SK-N-SH (cell line): ENCODE measurements around the gene ZNF214. TPM values are rescaled to one million over a fixed set of nuclear protein-coding genes. Genes with fewer than 3 reads are reported as not detected.

ENCODE experiments used
- CTCF ChIA-PET: fragments of 300-600, 350-600 bp; formaldehyde crosslinking; extraction: SDS; loops from one replicate; lab custom pipeline; 2021; lab: Yijun Ruan, JAX
- POLR2A ChIA-PET: fragments of 350-600 bp; sonication (Branson Sonifier 250); formaldehyde crosslinking; extraction: SDS; loops from one replicate; lab custom pipeline; 2020; ENCODE audit warnings: antibody characterized with exemption, inconsistent platforms; lab: Yijun Ruan, JAX
- DNase-seq: peaks from one replicate; pipeline ENCODE4 v3.0.0; 2012
- H2AFZ ChIP-seq: fragments of 200-600 bp; sonication (generic); 2 replicates; pipeline ENCODE4 v1.8.1; 2016; ENCODE audit warnings: antibody characterized with exemption, mild to moderate bottlenecking, low read depth
- H3F3A ChIP-seq: fragments of 200-600 bp; sonication (generic); replicated peaks from 2 replicates; pipeline ENCODE3; 2016; ENCODE audit warnings: antibody characterized with exemption, mild to moderate bottlenecking; ENCODE audit not compliant: insufficient read depth
- H3K27ac ChIP-seq, 2 experiments: fragments of 200-500 bp in 1 of 2; fragments of 200-600 bp in 1 of 2; sonication (Bioruptor generic) in 1 of 2; sonication (generic), shearing (Covaris generic) in 1 of 2; 2 replicates each; pipeline versions ENCODE4 v1.5.1 to v1.6.1; 2014 to 2016; ENCODE audit warnings: low read depth in 2 of 2, inconsistent platforms in 1 of 2, low read length in 1 of 2, mild to moderate bottlenecking in 1 of 2, mixed read lengths in 1 of 2
- H3K27me3 ChIP-seq: fragments of 200-600 bp; sonication (generic), shearing (Covaris generic); 2 replicates; pipeline ENCODE4 v1.6.1; 2016; ENCODE audit warnings: mixed run types; ENCODE audit not compliant: insufficient read depth
- H3K36me3 ChIP-seq, 2 experiments: fragments of 200-500 bp in 1 of 2; fragments of 200-600 bp in 1 of 2; sonication (Bioruptor generic) in 1 of 2; sonication (generic) in 1 of 2; replicated peaks in 1 of 2; 2 replicates each; pipeline versions ENCODE3 to v1.5.1; 2014 to 2016; ENCODE audit warnings: low read length in 1 of 2, mild to moderate bottlenecking in 1 of 2; ENCODE audit not compliant: insufficient read depth in 2 of 2, control insufficient read depth in 1 of 2
- H3K4me1 ChIP-seq, 2 experiments: fragments of 200-500 bp in 1 of 2; fragments of 200-600 bp in 1 of 2; sonication (Bioruptor generic) in 1 of 2; sonication (generic), shearing (Covaris generic) in 1 of 2; 2 replicates each; pipeline versions ENCODE4 v1.5.1 to v1.6.1; 2014 to 2016; ENCODE audit warnings: low read depth in 1 of 2, low read length in 1 of 2, mixed run types in 1 of 2; ENCODE audit not compliant: insufficient read depth in 2 of 2, control insufficient read depth in 1 of 2
- H3K4me2 ChIP-seq: fragments of 200-600 bp; sonication (generic), shearing (Covaris generic); 2 replicates; pipeline ENCODE4 v1.6.1; 2017; ENCODE audit warnings: mixed run types
- H3K4me3 ChIP-seq, 2 experiments: fragments of 200-500 bp in 1 of 2; fragments of 200-600 bp in 1 of 2; sonication (Bioruptor generic) in 1 of 2; sonication (generic), shearing (Covaris generic) in 1 of 2; 2 replicates each; pipeline versions ENCODE4 v1.5.1 to v1.8.1; 2014 to 2016; ENCODE audit warnings: low read depth in 2 of 2, inconsistent platforms in 1 of 2, low read length in 1 of 2, mild to moderate bottlenecking in 1 of 2, mixed read lengths in 1 of 2, moderate library complexity in 1 of 2
- H3K79me2 ChIP-seq: fragments of 200-600 bp; sonication (generic); 2 replicates; pipeline ENCODE4 v1.8.1; 2017; ENCODE audit warnings: mild to moderate bottlenecking; ENCODE audit not compliant: insufficient read depth
- H3K9ac ChIP-seq: fragments of 200-600 bp; sonication (generic); 2 replicates; pipeline ENCODE4 v1.6.1; 2017; ENCODE audit warnings: mixed run types
- H3K9me2 ChIP-seq: fragments of 200-600 bp; sonication (generic); 2 replicates; pipeline ENCODE4 v1.6.1; 2017; ENCODE audit warnings: mixed run types
- H3K9me3 ChIP-seq: fragments of 200-600 bp; sonication (generic); 2 replicates; pipeline ENCODE4 v1.6.1; 2017; ENCODE audit warnings: mixed run types, mild to moderate bottlenecking, moderate library complexity
- H4K20me1 ChIP-seq: fragments of 200-600 bp; sonication (generic); 2 replicates; pipeline ENCODE4 v1.6.1; 2017; ENCODE audit warnings: mild to moderate bottlenecking, mixed run types; ENCODE audit not compliant: insufficient read depth
- ELF1 ChIP-seq: IDR thresholded peaks from 2 replicates; pipeline ENCODE4 v1.4.0; 2012
- EZH2phosphoT487 ChIP-seq: fragments of 200-600 bp; sonication (generic); IDR thresholded peaks from 2 replicates; pipeline ENCODE4 v1.6.1; 2017; ENCODE audit warnings: low read depth, mixed run types, mild to moderate bottlenecking, antibody characterized with exemption, moderate library complexity, borderline replicate concordance
- FOSL2 ChIP-seq: IDR thresholded peaks from 2 replicates; pipeline ENCODE4 v1.4.0; 2012; ENCODE audit warnings: low read depth, mild to moderate bottlenecking, moderate library complexity, borderline replicate concordance
- GABPA ChIP-seq: IDR thresholded peaks from 2 replicates; pipeline ENCODE4 v1.4.0; 2012; ENCODE audit warnings: low read depth, mild to moderate bottlenecking
- JUND ChIP-seq: IDR thresholded peaks from 2 replicates; pipeline ENCODE4 v1.4.0; 2012
- MAX ChIP-seq: IDR thresholded peaks from 2 replicates; pipeline ENCODE4 v1.4.0; 2012; ENCODE audit warnings: low read depth
- MEF2A ChIP-seq: IDR thresholded peaks from 2 replicates; pipeline ENCODE4 v1.4.0; 2012; ENCODE audit warnings: low read depth, borderline replicate concordance
- POLR2AphosphoS5 ChIP-seq: IDR thresholded peaks from 2 replicates; pipeline ENCODE4 v1.6.1; 2012; ENCODE audit warnings: low read depth, low read length
- REST ChIP-seq: IDR thresholded peaks from 2 replicates; pipeline ENCODE4 v1.6.1; 2012; ENCODE audit warnings: mild to moderate bottlenecking, low read depth, low read length, moderate library complexity
- RFX5 ChIP-seq: IDR thresholded peaks from 2 replicates; pipeline ENCODE4 v1.6.1; 2012; ENCODE audit warnings: mild to moderate bottlenecking, improper control_type of control experiment, low read length
- SMC3 ChIP-seq: IDR thresholded peaks from 2 replicates; pipeline ENCODE4 v1.6.1; 2012; ENCODE audit warnings: low read depth, low read length, improper control_type of control experiment
- TCF12 ChIP-seq: IDR thresholded peaks from 2 replicates; pipeline ENCODE4 v1.4.0; 2012
- YY1 ChIP-seq: IDR thresholded peaks from 2 replicates; pipeline ENCODE4 v1.4.0; 2012; ENCODE audit warnings: low read depth, mild to moderate bottlenecking
- WGBS: methylation state at CpG from one replicate; pipeline ENCODE4 v1.1.6; 2017; ENCODE audit warnings: low lambda C conversion rate; 5-methylcytosine and 5-hydroxymethylcytosine counted together
- polyA plus RNA-seq, 3 experiments: library from polyadenylated mRNA; depleted of rRNA; stranded (reverse); fragments of >200 nt; gene quantifications; 2 replicates each; pipeline ENCODE4 v1.2.3, GENCODE V29; 2012
- TF ChIP-seq, protein P1 (sequence below): fragments of 150-350 bp; IDR thresholded peaks from 2 replicates; pipeline ENCODE4 v1.6.1; 2017; ENCODE audit warnings: antibody characterized with exemption, low read length, low read depth, borderline replicate concordance

Gene ZNF214
- polyA plus RNA-seq, 1 of the 3 experiments (the other 2 are of a cell fraction) = 1.4 TPM

- no peak for TF ChIP-seq YY1
- no peak for TF ChIP-seq TCF12
- TF ChIP-seq POLR2AphosphoS5 = no peak
- no peak for TF ChIP-seq EZH2phosphoT487
- no peak for TF ChIP-seq SMC3
- no peak for TF ChIP-seq FOSL2
- TF ChIP-seq, protein P1, sequence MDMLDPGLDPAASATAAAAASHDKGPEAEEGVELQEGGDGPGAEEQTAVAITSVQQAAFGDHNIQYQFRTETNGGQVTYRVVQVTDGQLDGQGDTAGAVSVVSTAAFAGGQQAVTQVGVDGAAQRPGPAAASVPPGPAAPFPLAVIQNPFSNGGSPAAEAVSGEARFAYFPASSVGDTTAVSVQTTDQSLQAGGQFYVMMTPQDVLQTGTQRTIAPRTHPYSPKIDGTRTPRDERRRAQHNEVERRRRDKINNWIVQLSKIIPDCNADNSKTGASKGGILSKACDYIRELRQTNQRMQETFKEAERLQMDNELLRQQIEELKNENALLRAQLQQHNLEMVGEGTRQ = no peak
- no peak for TF ChIP-seq ELF1
- TF ChIP-seq GABPA = no peak
- TF ChIP-seq REST = no peak
- TF ChIP-seq MAX = no peak
- TF ChIP-seq MEF2A = no peak
- no peak overlapping the region for H2AFZ ChIP-seq
- no peaks in the 10 kb centered on the region for H3K36me3 ChIP-seq
- H3K9ac ChIP-seq = no peak overlapping the region
- no peaks in the 10 kb centered on the region for H3K4me1 ChIP-seq
- H3K9me3 ChIP-seq = no peaks in the 10 kb centered on the region
- no peaks in the 10 kb centered on the region for H3K9me2 ChIP-seq
- CTCF ChIA-PET = interaction anchor here (0.9 kb wide), 1 partner anchor 238 kb away, joined by 4 read pairs; no protein-coding TSS in a partner anchor
- DNase-seq = no peak
- no peaks in the 10 kb centered on the region; the same call in 1 of the 2 replicates for H3K27me3 ChIP-seq
- no peaks in the 10 kb centered on the region for H4K20me1 ChIP-seq
- POLR2A ChIA-PET = no interaction called here
- no peak overlapping the region for H3K27ac ChIP-seq
- no peak overlapping the region for H3K4me3 ChIP-seq
- H3K79me2 ChIP-seq = no peaks in the 10 kb centered on the region
- H3K4me2 ChIP-seq = no peak overlapping the region
- WGBS = 28% methylated on average over 1 of the region's 1 CpG
- no peaks in the 10 kb centered on the region for H3F3A ChIP-seq
These were observed 30.0 kb upstream of the ZNF214 start for GRCh38 chr11:7050191-7050590.

DNA sequence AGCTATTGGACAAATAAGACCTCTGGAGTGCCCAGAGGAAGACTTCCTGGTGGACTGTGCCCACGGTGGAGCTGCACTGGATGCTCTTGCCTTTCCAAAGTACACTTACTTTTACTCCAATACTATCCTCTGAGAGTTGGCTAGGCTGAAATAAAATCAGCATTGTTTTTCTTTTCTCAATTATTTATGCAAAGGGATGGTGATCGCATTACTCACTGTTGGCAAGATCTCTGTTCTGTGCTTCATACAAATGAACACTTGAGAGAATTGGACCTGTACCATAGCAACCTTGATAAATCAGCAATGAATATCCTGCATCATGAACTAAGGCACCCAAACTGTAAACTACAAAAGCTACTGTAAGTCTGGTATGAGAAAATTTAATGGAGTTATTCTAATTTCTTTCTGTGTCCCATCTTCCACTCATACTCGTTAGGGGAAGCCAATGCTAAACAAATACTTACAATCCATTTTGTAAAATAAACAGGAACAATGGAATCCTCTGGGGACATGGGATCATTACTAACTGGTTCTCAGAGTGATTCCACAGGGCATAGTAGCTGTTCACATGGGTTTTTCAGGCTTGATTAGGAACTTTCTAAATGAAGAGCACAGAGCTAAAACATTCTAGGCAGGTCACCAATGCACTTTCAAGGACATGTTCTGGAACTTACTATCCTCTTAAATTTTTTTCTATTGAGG lies 26.5 kb upstream of the ZNF214 start:
- no peak overlapping the region for H3K4me3 ChIP-seq
- no peak for DNase-seq
- no peak overlapping the region for H2AFZ ChIP-seq
- ChIA-PET CTCF (interaction anchor here (0.5 to 1.2 kb wide), 2 partner anchors 22 to 84 kb away, joined by 3 read pairs; no protein-coding TSS in a partner anchor), POLR2A (no interaction called here)
- H3K79me2 ChIP-seq = no peaks in the 10 kb centered on the region
- H3K4me2 ChIP-seq = no peak overlapping the region
- no peaks in the 10 kb centered on the region for H3K9me2 ChIP-seq
- no peaks in the 10 kb centered on the region for H3K4me1 ChIP-seq
- no peak overlapping the region for H3K9ac ChIP-seq
- H3K27me3 ChIP-seq = no peaks in the 10 kb centered on the region; the same call in 1 of the 2 replicates
- H3K36me3 ChIP-seq = no peaks in the 10 kb centered on the region
- 12% methylated on average over 3 of the region's 3 CpGs for whole genome bisulfite sequencing
- H4K20me1 ChIP-seq = no peaks in the 10 kb centered on the region
- TF ChIP-seq RFX5 = no peak
- TF ChIP-seq JUND = no peak
- no peak for TF ChIP-seq MEF2A
- H3K27ac ChIP-seq = no peak overlapping the region
- no peaks in the 10 kb centered on the region for H3K9me3 ChIP-seq
- no peaks in the 10 kb centered on the region for H3F3A ChIP-seq
